HG02938 (cell line): ENCODE data around the gene SKA3.

Experiments
- ATAC-seq: cut with Tn5 transposase; IDR thresholded peaks from one replicate; pipeline ENCODE4 v1.9.1; 2021; ENCODE audit warnings: mild to moderate bottlenecking, moderate library complexity; ENCODE audit not compliant: unreplicated experiment

Gene SKA3

DNA sequence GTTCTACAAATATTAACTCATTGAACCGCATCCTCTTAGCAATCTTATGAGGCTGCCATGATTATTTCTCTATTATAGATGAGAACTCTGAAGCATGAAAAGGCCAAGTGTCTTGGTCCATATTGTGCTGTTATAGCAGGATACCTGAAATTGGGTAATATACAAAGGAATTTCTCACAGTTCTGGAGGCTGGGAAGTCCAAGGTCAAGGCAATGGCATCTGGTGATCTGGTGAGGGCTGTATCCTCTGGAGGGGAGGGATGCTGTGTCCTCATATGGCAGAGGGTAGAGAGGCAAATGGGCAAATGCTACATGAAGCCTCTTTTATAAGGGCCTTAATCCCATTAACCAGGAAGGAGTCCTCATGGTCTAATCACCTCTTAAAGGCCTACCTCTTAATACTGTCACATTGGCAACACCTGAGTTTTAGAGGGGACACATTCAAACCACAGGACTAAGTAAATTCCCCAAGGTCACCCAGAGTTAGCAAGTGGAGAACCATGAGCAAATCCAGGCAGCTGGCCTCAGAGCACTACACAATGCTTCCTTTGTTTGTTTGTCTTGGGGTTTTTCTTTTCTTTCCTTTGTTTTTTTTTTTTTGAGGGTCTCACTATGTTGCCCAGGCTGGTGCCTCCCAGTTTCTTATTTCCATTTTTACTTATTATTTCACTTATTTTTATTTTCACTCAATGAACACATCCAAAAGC, 59.1 kb downstream of the SKA3 start:
- ATAC-seq: no peak

GRCh38 chr13:21116141-21116540, 60.2 kb downstream of the SKA3 start:
- no peak for ATAC-seq

- ATAC-seq: no peak
These were observed 61.1 kb downstream of the SKA3 start for GRCh38 chr13:21115231-21115630.

- no peak for ATAC-seq
These were observed 64.8 kb downstream of the SKA3 start for GRCh38 chr13:21111546-21111945.

GRCh38 chr13:21109168-21109567, 67.2 kb downstream of the SKA3 start:
- ATAC-seq: no peak

- no peak for ATAC-seq
These were observed 70.3 kb downstream of the SKA3 start for GRCh38 chr13:21106089-21106488.

- no peak for ATAC-seq
These were observed 71.9 kb downstream of the SKA3 start for GRCh38 chr13:21104199-21105019.
